HEK293 (cell line): ENCODE results near the gene DPEP1.

ENCODE experiments used
- KLF16 ChIP-seq: fragments of 450-650 bp; formaldehyde crosslinking; IDR thresholded peaks from 2 replicates; pipeline ENCODE4 v1.5.1; 2017; ENCODE audit warnings: missing biosample characterization, missing genetic modification characterization
- PRDM1 ChIP-seq: fragments of 450-650 bp; formaldehyde crosslinking; IDR thresholded peaks from 2 replicates; pipeline ENCODE4; 2016; ENCODE audit warnings: missing biosample characterization, missing genetic modification characterization
- YY1 ChIP-seq: fragments of 450-650 bp; formaldehyde crosslinking; IDR thresholded peaks from 2 replicates; pipeline ENCODE4 v1.5.1; 2018; ENCODE audit warnings: missing biosample characterization, missing genetic modification characterization
- ZBTB21 ChIP-seq: fragments of 450-650 bp; formaldehyde crosslinking; IDR thresholded peaks from 2 replicates; pipeline ENCODE4 v1.5.1; 2017; ENCODE audit warnings: missing biosample characterization, missing genetic modification characterization
- ZIC2 ChIP-seq: fragments of 450-650 bp; formaldehyde crosslinking; IDR thresholded peaks from 2 replicates; pipeline ENCODE4 v1.5.1; 2016; ENCODE audit warnings: missing biosample characterization, missing genetic modification characterization
- ZNF211 ChIP-seq: fragments of 450-650 bp; formaldehyde crosslinking; IDR thresholded peaks from 2 replicates; pipeline ENCODE4 v1.5.1; 2016; ENCODE audit warnings: low read depth, missing biosample characterization, missing genetic modification characterization
- ZNF23 ChIP-seq: fragments of 450-650 bp; formaldehyde crosslinking; IDR thresholded peaks from 2 replicates; pipeline ENCODE4 v1.5.1; 2016; ENCODE audit warnings: missing biosample characterization, missing genetic modification characterization, borderline replicate concordance
- ZNF548 ChIP-seq: fragments of 450-650 bp; formaldehyde crosslinking; IDR thresholded peaks from 2 replicates; pipeline ENCODE4 v1.5.1; 2016; ENCODE audit warnings: missing biosample characterization, missing genetic modification characterization
- ZNF610 ChIP-seq: fragments of 450-650 bp; formaldehyde crosslinking; IDR thresholded peaks from 2 replicates; pipeline ENCODE4 v1.5.1; 2016; ENCODE audit warnings: missing biosample characterization, missing genetic modification characterization, borderline replicate concordance
- ZNF670 ChIP-seq: fragments of 450-650 bp; formaldehyde crosslinking; IDR thresholded peaks from 2 replicates; pipeline ENCODE4 v1.5.1; 2016; ENCODE audit warnings: missing biosample characterization, missing genetic modification characterization, low read depth
- ZSCAN16 ChIP-seq: fragments of 450-650 bp; formaldehyde crosslinking; IDR thresholded peaks from 2 replicates; pipeline ENCODE4 v1.5.1; 2016; ENCODE audit warnings: missing biosample characterization, missing genetic modification characterization
- TF ChIP-seq, protein P1 (sequence below): fragments of 450-650 bp; formaldehyde crosslinking; IDR thresholded peaks from 2 replicates; pipeline ENCODE4 v1.5.1; 2016; ENCODE audit warnings: missing biosample characterization, missing genetic modification characterization
- TF ChIP-seq, protein P2 (sequence below): fragments of 450-650 bp; formaldehyde crosslinking; IDR thresholded peaks from 2 replicates; pipeline ENCODE4 v1.5.1; 2016; ENCODE audit warnings: missing biosample characterization, missing genetic modification characterization
- TF ChIP-seq, protein P3 (sequence below): fragments of 450-650 bp; formaldehyde crosslinking; IDR thresholded peaks from 2 replicates; pipeline ENCODE4 v1.5.1; 2016; ENCODE audit warnings: missing biosample characterization, missing genetic modification characterization, low read depth

DNA sequence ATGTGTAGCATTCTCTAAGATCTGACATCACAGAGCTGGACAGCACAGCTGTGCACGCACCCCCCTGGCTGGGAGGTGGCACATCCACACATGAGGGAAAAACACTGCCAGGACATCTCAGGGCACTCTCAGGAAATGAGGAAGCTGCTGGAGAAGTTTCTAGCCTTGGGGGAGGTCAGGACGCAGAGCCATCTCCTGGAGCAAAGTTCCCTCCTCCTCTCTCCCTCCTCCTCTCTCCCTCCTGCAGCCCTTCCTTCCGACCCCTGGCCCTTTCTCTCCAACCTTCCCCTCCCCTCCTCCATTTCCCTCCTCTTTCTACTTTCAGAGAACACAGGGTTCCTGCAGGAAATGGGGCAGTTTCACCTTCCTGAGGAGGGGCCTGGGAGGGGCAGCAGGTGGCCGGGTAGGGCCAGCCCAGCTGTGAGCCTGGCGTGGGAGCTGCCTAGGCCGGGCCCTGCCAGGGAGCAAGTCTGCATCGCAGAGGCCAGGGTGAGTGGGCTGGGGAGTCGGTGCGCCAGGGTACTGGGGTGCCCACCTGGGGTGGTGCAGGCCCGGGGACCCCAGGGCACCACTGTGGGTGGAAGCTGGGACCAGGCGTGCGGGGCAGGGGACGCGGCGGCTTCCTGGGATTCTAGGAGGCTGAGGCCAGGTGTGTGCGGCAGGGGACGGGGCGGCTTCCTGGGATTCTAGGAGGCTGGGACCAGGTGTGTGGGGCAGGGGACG is at the start of gene DPEP1:
- TF ChIP-seq, protein P1, sequence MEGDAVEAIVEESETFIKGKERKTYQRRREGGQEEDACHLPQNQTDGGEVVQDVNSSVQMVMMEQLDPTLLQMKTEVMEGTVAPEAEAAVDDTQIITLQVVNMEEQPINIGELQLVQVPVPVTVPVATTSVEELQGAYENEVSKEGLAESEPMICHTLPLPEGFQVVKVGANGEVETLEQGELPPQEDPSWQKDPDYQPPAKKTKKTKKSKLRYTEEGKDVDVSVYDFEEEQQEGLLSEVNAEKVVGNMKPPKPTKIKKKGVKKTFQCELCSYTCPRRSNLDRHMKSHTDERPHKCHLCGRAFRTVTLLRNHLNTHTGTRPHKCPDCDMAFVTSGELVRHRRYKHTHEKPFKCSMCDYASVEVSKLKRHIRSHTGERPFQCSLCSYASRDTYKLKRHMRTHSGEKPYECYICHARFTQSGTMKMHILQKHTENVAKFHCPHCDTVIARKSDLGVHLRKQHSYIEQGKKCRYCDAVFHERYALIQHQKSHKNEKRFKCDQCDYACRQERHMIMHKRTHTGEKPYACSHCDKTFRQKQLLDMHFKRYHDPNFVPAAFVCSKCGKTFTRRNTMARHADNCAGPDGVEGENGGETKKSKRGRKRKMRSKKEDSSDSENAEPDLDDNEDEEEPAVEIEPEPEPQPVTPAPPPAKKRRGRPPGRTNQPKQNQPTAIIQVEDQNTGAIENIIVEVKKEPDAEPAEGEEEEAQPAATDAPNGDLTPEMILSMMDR (tag by site-specific recombination), result no peak
- no peak for TF ChIP-seq KLF16 (tag by site-specific recombination)
- no peak for TF ChIP-seq ZNF23
- no peak for TF ChIP-seq ZNF548 (tag by site-specific recombination)
- TF ChIP-seq ZSCAN16, result no peak
- no peak for TF ChIP-seq YY1
- TF ChIP-seq, protein P2, sequence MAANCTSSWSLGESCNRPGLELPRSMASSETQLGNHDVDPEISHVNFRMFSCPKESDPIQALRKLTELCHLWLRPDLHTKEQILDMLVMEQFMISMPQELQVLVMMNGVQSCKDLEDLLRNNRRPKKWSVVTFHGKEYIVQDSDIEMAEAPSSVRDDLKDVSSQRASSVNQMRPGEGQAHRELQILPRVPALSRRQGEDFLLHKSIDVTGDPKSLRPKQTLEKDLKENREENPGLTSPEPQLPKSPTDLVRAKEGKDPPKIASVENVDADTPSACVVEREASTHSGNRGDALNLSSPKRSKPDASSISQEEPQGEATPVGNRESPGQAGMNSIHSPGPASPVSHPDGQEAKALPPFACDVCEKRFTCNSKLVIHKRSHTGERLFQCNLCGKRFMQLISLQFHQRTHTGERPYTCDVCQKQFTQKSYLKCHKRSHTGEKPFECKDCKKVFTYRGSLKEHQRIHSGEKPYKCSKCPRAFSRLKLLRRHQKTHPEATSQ, result no peak
- no peak for TF ChIP-seq ZBTB21 (tag by site-specific recombination)
- TF ChIP-seq, protein P3, sequence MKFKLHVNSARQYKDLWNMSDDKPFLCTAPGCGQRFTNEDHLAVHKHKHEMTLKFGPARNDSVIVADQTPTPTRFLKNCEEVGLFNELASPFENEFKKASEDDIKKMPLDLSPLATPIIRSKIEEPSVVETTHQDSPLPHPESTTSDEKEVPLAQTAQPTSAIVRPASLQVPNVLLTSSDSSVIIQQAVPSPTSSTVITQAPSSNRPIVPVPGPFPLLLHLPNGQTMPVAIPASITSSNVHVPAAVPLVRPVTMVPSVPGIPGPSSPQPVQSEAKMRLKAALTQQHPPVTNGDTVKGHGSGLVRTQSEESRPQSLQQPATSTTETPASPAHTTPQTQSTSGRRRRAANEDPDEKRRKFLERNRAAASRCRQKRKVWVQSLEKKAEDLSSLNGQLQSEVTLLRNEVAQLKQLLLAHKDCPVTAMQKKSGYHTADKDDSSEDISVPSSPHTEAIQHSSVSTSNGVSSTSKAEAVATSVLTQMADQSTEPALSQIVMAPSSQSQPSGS (tag by site-specific recombination), result no peak
- no peak for TF ChIP-seq ZNF211 (tag by site-specific recombination)
- TF ChIP-seq ZNF670 (tag by site-specific recombination), result no peak
- no peak for TF ChIP-seq ZIC2 (tag by site-specific recombination)
- TF ChIP-seq PRDM1, result no peak
- no peak for TF ChIP-seq ZNF610 (tag by site-specific recombination)
